Karpas-422 (cell line): ENCODE results near the gene RNF141. TPM values are rescaled to one million over a fixed set of nuclear protein-coding genes. Genes with fewer than 3 reads are reported as not detected.

ENCODE experiments used
- DNase-seq: peaks from one replicate; pipeline ENCODE4 v3.0.0-alpha.2; 2015
- H2AFZ ChIP-seq: fragments of 200-600 bp; sonication (generic); 2 replicates; pipeline ENCODE4 v1.6.1; 2014; ENCODE audit warnings: antibody characterized with exemption, low read length, mixed read lengths
- H3K27ac ChIP-seq: fragments of 200-600 bp; sonication (generic); 2 replicates; pipeline ENCODE4 v1.5.1; 2014; ENCODE audit warnings: mild to moderate bottlenecking, low read length, moderate library complexity
- H3K27me3 ChIP-seq: fragments of 200-600 bp; sonication (generic); 2 replicates; pipeline ENCODE4 v1.6.1; 2014; ENCODE audit warnings: low read length, mixed read lengths
- H3K36me3 ChIP-seq: fragments of 200-600 bp; sonication (generic); 2 replicates; pipeline ENCODE4 v1.6.1; 2014; ENCODE audit warnings: low read length, mixed read lengths; ENCODE audit not compliant: insufficient read depth
- H3K4me1 ChIP-seq: fragments of 200-600 bp; sonication (generic); 2 replicates; pipeline ENCODE4 v1.6.1; 2014; ENCODE audit warnings: mild to moderate bottlenecking, low read length, mixed read lengths
- H3K4me2 ChIP-seq: fragments of 200-600 bp; sonication (generic); 2 replicates; pipeline ENCODE4 v1.6.1; 2014; ENCODE audit warnings: low read length, low read depth, mild to moderate bottlenecking; ENCODE audit not compliant: poor library complexity, severe bottlenecking
- H3K4me3 ChIP-seq: fragments of 200-600 bp; sonication (generic); 2 replicates; pipeline ENCODE4 v1.5.1; 2014; ENCODE audit warnings: mild to moderate bottlenecking, antibody characterized with exemption, low read length, mixed read lengths
- H3K79me2 ChIP-seq: fragments of 200-600 bp; sonication (generic); 2 replicates; pipeline ENCODE4 v1.6.1; 2014; ENCODE audit warnings: mild to moderate bottlenecking, low read length, mixed read lengths
- H3K9ac ChIP-seq: fragments of 200-600 bp; sonication (generic); 2 replicates; pipeline ENCODE4 v1.6.0; 2014; ENCODE audit warnings: low read length
- H3K9me2 ChIP-seq: fragments of 200-600 bp; sonication (generic), shearing (Covaris generic); replicated peaks from 2 replicates; pipeline ENCODE4 v1.6.0; 2014; ENCODE audit warnings: mild to moderate bottlenecking, low read length, moderate library complexity; ENCODE audit not compliant: insufficient read depth
- H3K9me3 ChIP-seq: fragments of 300-700, 200-600 bp; sonication (generic); 2 replicates; pipeline ENCODE4 v1.6.1; 2014; ENCODE audit warnings: low read length, mixed read lengths
- H4K20me1 ChIP-seq: fragments of 200-600 bp; sonication (generic); 2 replicates; pipeline ENCODE4 v1.6.1; 2014; ENCODE audit warnings: mild to moderate bottlenecking, antibody characterized with exemption, low read length, low read depth; ENCODE audit not compliant: insufficient read depth
- total RNA-seq: library from RNA; depleted of rRNA; stranded (reverse); fragments of >200 nt; shearing (Covaris generic); gene quantifications from 2 replicates; pipeline ENCODE4 v1.2.3, GENCODE V29; 2014; ENCODE audit warnings: low replicate concordance

RNF141 gene
- total RNA-seq, 1 experiment from 2014 or later = 12.2 TPM

GRCh38 chr11:10484461-10485180, 56.4 kb downstream of the RNF141 start:
- Histone ChIP-seq H4K20me1 (no peaks in the 10 kb centered on the region), H3K9ac (no peak overlapping the region), H3K27ac (no peak overlapping the region), H3K36me3 (no peaks in the 10 kb centered on the region), H3K4me2 (no peak overlapping the region), H3K9me2 (no peaks in the 10 kb centered on the region), H3K9me3 (no peaks in the 10 kb centered on the region), H3K4me1 (no peaks in the 10 kb centered on the region), H3K27me3 (no peaks in the 10 kb centered on the region), H2AFZ (no peak overlapping the region), H3K79me2 (no peaks in the 10 kb centered on the region), H3K4me3 (no peak overlapping the region)
- no peak for DNase-seq

GRCh38 chr11:10483584-10483983, 57.4 kb downstream of the RNF141 start:
- Histone ChIP-seq H3K27ac (no peak overlapping the region), H2AFZ (no peak overlapping the region), H3K9me3 (no peaks in the 10 kb centered on the region), H3K9ac (no peak overlapping the region), H3K4me3 (no peak overlapping the region), H3K4me2 (no peak overlapping the region), H3K27me3 (no peaks in the 10 kb centered on the region), H4K20me1 (no peaks in the 10 kb centered on the region), H3K36me3 (no peaks in the 10 kb centered on the region), H3K9me2 (no peaks in the 10 kb centered on the region), H3K4me1 (no peaks in the 10 kb centered on the region), H3K79me2 (no peaks in the 10 kb centered on the region)
- DNase-seq = no peak

- H3K36me3 ChIP-seq = no peaks in the 10 kb centered on the region
These were observed 57.8 kb downstream of the RNF141 start for GRCh38 chr11:10483174-10483573.

GRCh38 chr11:10481560-10482349, 59.2 kb downstream of the RNF141 start:
- no peaks in the 10 kb centered on the region for H3K9me2 ChIP-seq
- no peaks in the 10 kb centered on the region for H3K79me2 ChIP-seq
- H4K20me1 ChIP-seq = no peaks in the 10 kb centered on the region
- no peak for DNase-seq
- H3K4me1 ChIP-seq = peaks cover 18% of the 10 kb centered on the region
- H3K9me3 ChIP-seq = no peaks in the 10 kb centered on the region
- H3K27ac ChIP-seq = no peak overlapping the region
- no peaks in the 10 kb centered on the region for H3K36me3 ChIP-seq
- H3K4me3 ChIP-seq = no peak overlapping the region
- H2AFZ ChIP-seq = no peak overlapping the region
- no peaks in the 10 kb centered on the region for H3K27me3 ChIP-seq
- no peak overlapping the region for H3K4me2 ChIP-seq
- H3K9ac ChIP-seq = no peak overlapping the region

More at GRCh38 chr11:10483174-10483573, 57.8 kb downstream of the RNF141 start:
- H3K4me1 ChIP-seq = peaks cover 4% of the 10 kb centered on the region
- no peaks in the 10 kb centered on the region for H3K9me3 ChIP-seq
- no peak overlapping the region for H3K9ac ChIP-seq
- no peak overlapping the region for H3K4me3 ChIP-seq
- H3K79me2 ChIP-seq = no peaks in the 10 kb centered on the region
- H3K9me2 ChIP-seq = no peaks in the 10 kb centered on the region
- no peak overlapping the region for H2AFZ ChIP-seq
- no peaks in the 10 kb centered on the region for H3K27me3 ChIP-seq
- no peak overlapping the region for H3K27ac ChIP-seq
- DNase-seq = no peak
- H3K4me2 ChIP-seq = no peak overlapping the region
- no peaks in the 10 kb centered on the region for H4K20me1 ChIP-seq

- DNase-seq = no peak
- Histone ChIP-seq H3K9me3 (no peaks in the 10 kb centered on the region), H3K36me3 (no peaks in the 10 kb centered on the region), H3K4me3 (no peak overlapping the region), H3K27ac (no peak overlapping the region), H3K79me2 (no peaks in the 10 kb centered on the region), H3K27me3 (no peaks in the 10 kb centered on the region), H3K9me2 (no peaks in the 10 kb centered on the region), H3K4me2 (no peak overlapping the region), H4K20me1 (no peaks in the 10 kb centered on the region), H2AFZ (no peak overlapping the region), H3K4me1 (peaks cover 25% of the 10 kb centered on the region), H3K9ac (no peak overlapping the region)
These were observed 60.2 kb downstream of the RNF141 start for GRCh38 chr11:10480760-10481159.

- peaks cover 25% of the 10 kb centered on the region for H3K4me1 ChIP-seq
- H4K20me1 ChIP-seq = no peaks in the 10 kb centered on the region
- H3K4me2 ChIP-seq = no peak overlapping the region
- no peak for DNase-seq
- H3K27me3 ChIP-seq = no peaks in the 10 kb centered on the region
- H3K79me2 ChIP-seq = no peaks in the 10 kb centered on the region
- no peak overlapping the region for H3K9ac ChIP-seq
- H3K27ac ChIP-seq = no peak overlapping the region
- H2AFZ ChIP-seq = no peak overlapping the region
- no peak overlapping the region for H3K4me3 ChIP-seq
- no peaks in the 10 kb centered on the region for H3K36me3 ChIP-seq
- H3K9me2 ChIP-seq = no peaks in the 10 kb centered on the region
- no peaks in the 10 kb centered on the region for H3K9me3 ChIP-seq
These were observed 61.0 kb downstream of the RNF141 start for GRCh38 chr11:10480026-10480425.

- DNase-seq = no peak
- H3K4me2 ChIP-seq = no peak overlapping the region
- peaks cover 25% of the 10 kb centered on the region for H3K4me1 ChIP-seq
- H3K9ac ChIP-seq = no peak overlapping the region
- H3K4me3 ChIP-seq = no peak overlapping the region
- no peaks in the 10 kb centered on the region for H3K27me3 ChIP-seq
- H3K27ac ChIP-seq = no peak overlapping the region
- no peaks in the 10 kb centered on the region for H3K9me2 ChIP-seq
- no peaks in the 10 kb centered on the region for H4K20me1 ChIP-seq
- no peaks in the 10 kb centered on the region for H3K79me2 ChIP-seq
- H2AFZ ChIP-seq = no peak overlapping the region
- no peaks in the 10 kb centered on the region for H3K36me3 ChIP-seq
- H3K9me3 ChIP-seq = no peaks in the 10 kb centered on the region
These were observed 62.1 kb downstream of the RNF141 start for GRCh38 chr11:10478574-10479550.
